GM18870 (cell line): ENCODE measurements around the gene TANC1.

Experiments used
- ATAC-seq: cut with Tn5 transposase; IDR thresholded peaks from one replicate; pipeline ENCODE4 v1.9.1; 2021; ENCODE audit warnings: moderate library complexity; ENCODE audit not compliant: unreplicated experiment

Gene TANC1

DNA sequence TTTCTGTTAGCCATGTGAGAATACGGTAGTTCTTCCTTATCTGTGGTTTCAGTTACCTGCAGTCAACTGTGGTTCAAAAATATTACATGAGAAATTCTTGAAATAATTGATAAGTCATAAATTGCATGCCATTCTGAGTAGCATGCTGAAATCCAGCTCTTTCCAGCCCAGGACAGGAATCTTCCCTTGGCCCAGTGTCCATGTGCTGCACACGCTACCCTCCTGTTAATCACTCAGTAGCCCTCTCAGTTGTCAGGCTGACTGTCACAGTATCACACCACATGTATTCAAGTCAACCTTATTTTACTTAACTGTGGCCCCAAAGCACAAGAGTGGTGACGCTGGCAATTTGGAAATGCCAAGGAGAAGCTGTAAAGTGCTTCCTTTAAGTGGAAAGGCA lies 141.1 kb downstream of the TANC1 start:
- ATAC-seq = no peak

GRCh38 chr2:159110784-159111183 lies 142.3 kb downstream of the TANC1 start:
- no peak for ATAC-seq

DNA sequence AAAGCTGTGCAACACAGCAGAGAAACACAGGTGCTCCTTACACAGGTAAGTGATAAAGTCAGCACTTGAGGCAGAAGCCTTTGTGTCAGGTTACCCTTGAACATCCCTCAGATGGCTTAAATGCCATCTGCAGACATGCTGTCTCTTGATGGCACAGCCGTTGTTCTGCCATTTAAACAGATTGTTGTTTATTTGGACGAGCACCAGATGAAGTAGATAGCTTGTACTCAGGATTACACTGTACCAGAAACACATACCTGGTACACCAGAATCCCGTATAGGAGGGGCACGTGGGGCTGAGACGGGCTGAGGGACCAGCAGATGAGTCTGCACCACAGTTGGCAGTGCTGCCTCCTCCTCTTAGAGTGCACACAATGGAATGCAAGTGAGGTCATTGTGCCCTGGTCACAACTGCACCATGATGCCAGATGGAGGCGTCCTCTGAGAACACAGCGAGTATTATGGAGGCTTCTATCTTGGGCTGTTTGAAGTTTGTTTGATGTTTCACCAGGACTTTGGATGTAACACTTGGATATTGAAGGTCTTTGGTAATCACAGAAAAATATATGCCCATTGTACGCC lies 143.0 kb downstream of the TANC1 start:
- no peak for ATAC-seq

DNA sequence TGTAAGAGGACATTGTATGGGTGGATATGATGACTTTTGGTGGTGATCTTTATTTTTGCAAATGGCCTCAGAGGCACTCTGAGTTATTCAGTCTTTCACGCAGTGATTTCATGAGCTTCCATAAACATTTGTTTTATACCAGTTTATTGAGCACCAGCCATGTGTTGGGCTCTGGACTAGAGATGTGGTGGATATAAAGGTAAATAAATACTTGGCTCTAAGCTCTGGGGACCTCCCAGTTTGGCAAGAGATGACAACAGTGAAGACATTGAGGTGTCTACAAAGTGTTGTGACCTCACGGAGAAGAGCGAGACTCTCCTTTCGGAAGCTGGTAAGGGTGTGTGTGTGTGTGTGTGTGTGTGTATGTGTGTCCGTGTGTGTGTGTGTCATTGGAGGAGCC lies 146.4 kb downstream of the TANC1 start:
- no peak for ATAC-seq

- ATAC-seq = no peak
These were observed 148.5 kb downstream of the TANC1 start for GRCh38 chr2:159116922-159117321.

- ATAC-seq = no peak
These were observed 149.2 kb downstream of the TANC1 start for GRCh38 chr2:159117658-159118057.

DNA sequence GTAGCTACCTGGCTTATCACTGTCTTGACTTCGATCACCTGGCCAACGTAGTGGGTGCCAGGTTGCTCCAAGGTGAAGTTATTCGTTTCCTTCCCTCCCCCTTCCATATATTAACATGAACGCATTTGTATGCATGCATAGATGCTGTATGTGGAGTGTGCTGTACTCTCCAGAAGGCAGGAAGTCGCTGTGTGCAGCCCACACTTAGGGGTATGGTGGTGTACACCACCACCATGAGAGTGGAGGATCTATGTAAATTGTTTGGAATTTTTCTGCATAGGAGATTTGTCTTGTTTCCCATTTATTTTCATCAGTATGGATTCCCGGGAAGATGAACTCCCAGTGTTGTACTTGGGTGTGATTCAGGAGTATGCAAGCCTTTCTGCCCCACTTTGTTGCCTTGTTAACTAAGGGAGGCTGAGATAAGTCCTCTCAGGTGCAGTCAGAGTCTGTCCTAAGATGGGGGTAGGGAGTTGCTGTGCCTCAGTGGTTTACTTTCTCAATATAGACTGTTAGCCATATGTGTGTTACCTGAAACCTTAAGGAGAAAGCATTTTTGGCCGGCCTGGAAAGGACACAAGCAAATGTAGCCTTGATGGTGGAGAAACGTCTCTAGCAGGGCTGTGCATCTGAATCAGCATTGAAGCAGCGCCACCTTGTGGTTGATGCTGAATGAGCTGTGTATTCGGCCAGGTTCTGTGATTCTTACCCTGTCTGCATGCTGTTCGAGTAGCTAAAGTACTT lies 149.8 kb downstream of the TANC1 start:
- ATAC-seq = peak; percentile 84

- no peak for ATAC-seq
These were observed 150.5 kb downstream of the TANC1 start for GRCh38 chr2:159118859-159119500.

DNA sequence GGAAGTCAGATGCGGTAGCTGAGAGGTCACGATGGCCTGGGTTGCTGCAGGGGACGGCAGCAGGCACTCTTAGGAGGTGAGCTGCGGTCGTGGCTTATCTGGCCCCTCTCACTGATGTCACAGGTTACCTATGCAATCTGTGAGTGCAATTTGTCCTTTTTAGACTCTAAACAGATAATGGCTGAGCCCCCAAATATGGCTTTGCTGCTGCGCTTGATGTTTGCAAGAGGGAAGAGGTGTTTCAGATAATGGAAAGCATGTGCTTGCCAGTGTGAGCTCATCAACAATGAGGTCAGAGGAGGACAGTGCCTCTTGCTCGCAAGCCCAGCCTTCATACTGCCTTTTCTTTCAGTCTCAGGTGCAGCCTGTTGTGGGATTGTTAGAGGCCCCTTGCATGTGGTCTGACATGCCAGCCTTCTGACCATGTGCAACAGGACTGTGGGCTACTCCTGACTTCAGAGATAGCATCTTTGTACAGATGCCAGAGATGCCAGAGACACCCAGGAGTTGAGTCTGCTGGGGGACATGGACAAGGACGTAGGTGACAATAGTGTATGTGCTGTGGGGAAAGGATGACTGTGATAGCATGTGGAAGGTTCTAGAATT lies 151.3 kb downstream of the TANC1 start:
- ATAC-seq = no peak

GRCh38 chr2:159123786-159124185 lies 155.3 kb downstream of the TANC1 start:
- no peak for ATAC-seq

- ATAC-seq = no peak
These were observed 156.0 kb downstream of the TANC1 start for GRCh38 chr2:159124441-159124911.

DNA sequence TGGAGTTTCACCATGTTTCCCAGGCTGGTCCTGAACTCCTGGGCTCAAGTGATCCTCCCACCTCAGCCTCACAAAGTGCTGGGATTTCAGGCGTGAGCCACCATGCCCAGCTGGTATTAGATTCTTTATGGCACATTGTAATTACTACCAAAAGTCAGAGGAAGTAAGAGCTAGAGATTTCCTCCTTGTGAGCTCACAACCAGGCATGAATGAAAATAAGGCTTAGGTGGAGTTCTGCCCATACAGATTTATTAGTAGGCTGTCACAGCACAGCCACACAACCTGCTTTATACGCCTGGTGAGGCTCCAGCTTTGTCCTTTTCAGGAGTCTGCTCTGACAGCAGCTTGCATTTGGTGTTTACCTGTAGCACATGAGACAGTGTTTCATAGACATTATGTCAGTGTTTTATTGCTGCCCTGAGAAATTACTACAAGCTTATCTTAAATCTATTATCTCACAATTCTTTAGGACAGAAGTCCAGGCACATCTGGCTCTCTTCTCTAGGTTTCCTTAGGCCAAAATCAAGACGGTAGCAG lies 156.6 kb downstream of the TANC1 start:
- ATAC-seq = no peak

- ATAC-seq = no peak
These were observed 157.4 kb downstream of the TANC1 start for GRCh38 chr2:159125858-159126257.

GRCh38 chr2:159126432-159127022 lies 158.1 kb downstream of the TANC1 start:
- ATAC-seq = no peak

GRCh38 chr2:159128191-159128590 lies 159.8 kb downstream of the TANC1 start:
- no peak for ATAC-seq

DNA sequence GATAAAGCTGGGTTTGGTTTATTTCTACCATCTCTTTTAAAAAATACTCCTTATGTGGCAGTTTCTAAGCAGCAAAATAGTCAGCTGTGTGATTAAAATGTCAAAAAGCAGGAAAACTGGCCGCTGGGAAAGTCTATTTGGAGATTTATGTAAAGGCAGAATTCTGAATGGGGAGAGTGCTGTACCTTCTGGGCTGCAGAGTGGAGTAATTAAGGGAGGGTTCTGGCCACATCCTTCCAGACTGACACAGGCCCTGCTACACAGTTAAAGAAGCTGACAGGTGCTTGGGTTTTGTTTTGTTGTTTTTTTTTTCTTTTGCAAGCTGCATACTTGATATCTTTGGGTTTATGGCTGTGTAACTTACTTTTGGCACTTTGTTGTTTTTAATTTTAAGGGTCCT lies 160.8 kb downstream of the TANC1 start:
- no peak for ATAC-seq

DNA sequence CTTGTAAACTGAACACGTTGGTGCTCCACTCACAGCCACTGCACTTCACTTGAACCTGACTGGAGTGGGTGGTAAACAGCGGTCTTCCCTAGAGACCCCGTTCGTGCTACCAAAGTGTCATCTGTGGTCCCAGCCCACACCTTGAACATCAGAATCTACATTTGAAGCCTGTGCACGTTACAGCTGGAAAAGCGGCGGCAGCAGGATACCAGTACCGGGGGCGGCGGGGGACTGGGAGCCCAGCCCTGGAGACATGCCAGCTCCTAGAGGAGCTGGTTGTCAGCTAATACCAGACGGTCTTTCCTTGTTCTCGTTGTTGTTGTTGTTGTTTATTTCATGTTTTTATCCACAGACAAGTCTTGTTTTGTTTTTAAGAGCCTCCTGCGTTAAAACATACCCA lies 161.4 kb downstream of the TANC1 start:
- no peak for ATAC-seq

DNA sequence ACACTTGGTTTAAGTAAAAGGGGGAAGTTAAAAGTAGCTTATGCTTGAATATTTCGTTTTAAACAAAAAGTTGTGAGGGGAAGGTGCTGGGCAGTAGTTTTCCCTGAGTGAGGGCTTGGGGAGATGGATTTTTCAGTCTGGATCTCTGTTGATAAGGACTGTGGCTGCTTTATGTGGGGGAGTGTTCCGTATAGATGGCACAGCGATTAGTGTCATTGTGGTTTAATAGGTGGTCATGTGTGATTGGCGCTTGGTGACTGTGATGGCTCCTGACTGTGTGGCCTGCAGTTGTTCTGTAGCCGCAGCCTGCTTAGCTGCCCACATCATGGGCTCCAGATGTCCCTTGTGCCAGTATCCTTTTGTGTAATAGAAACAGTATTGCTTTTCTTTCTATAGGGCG lies 161.9 kb downstream of the TANC1 start:
- ATAC-seq = no peak

- ATAC-seq = no peak
These were observed 162.9 kb downstream of the TANC1 start for GRCh38 chr2:159131267-159131913.

GRCh38 chr2:159131914-159132281 lies 163.5 kb downstream of the TANC1 start:
- ATAC-seq = no peak

- no peak for ATAC-seq
These were observed 165.4 kb downstream of the TANC1 start for GRCh38 chr2:159133797-159134196.
